ENCODE measurements around the gene SLC10A7.

DNA sequence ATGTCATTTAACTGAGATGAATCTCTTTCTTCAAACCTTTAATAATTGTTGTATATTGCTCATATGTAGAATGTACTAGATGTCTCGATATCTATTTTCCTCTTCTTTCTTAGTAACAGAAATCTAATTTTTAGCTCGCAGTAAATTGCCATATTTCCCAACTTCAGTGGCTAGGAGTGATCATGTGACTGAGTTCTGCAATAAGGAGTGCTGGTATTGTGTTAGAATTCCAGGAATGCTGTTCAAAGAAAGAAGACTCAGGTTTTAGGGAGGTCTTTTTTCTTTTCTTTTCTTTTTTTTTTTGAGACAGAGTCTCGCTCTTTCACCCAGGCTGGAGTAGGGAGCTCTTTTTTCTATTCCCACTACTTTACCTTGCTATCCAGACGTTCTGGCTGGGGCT lies 81.7 kb downstream of the SLC10A7 start:
- TF ChIP-seq, protein P1, sequence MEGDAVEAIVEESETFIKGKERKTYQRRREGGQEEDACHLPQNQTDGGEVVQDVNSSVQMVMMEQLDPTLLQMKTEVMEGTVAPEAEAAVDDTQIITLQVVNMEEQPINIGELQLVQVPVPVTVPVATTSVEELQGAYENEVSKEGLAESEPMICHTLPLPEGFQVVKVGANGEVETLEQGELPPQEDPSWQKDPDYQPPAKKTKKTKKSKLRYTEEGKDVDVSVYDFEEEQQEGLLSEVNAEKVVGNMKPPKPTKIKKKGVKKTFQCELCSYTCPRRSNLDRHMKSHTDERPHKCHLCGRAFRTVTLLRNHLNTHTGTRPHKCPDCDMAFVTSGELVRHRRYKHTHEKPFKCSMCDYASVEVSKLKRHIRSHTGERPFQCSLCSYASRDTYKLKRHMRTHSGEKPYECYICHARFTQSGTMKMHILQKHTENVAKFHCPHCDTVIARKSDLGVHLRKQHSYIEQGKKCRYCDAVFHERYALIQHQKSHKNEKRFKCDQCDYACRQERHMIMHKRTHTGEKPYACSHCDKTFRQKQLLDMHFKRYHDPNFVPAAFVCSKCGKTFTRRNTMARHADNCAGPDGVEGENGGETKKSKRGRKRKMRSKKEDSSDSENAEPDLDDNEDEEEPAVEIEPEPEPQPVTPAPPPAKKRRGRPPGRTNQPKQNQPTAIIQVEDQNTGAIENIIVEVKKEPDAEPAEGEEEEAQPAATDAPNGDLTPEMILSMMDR (IDR thresholded peaks at IDR 0.05), result no peak
- no peak for TF ChIP-seq POLR2A (IDR thresholded peaks at IDR 0.05)

All from adrenal gland (tissue), 5 donors.